HCT116 (cell line): Measurements from ENCODE around the gene SAMD4A. TPM values are rescaled to one million over a fixed set of nuclear protein-coding genes. Genes with fewer than 3 reads are reported as not detected.

Experiments
- ATAC-seq: fragments of 200-7000 bp; cut with Tn5 transposase; 2 replicates; pipeline ENCODE4 v1.9.1; 2020; ENCODE audit warnings: mild to moderate bottlenecking, moderate library complexity
- BruUV-seq: library from RNA; stranded (reverse); fragments of 400-500 nt; replicated peaks from 2 replicates; lab custom pipeline; 2021; lab: Mats Ljungman, UMichigan
- CTCF ChIA-PET: fragments of 300-600 bp; sonication (Branson Sonifier 250); formaldehyde crosslinking; loops from one replicate; lab custom pipeline; 2021; ENCODE audit warnings: antibody characterized with exemption; lab: Charles Lee
- POLR2A ChIA-PET: fragments of 300-600, 350-600 bp; sonication (Branson Sonifier 250); formaldehyde crosslinking; loops from one replicate; lab custom pipeline; 2021; ENCODE audit warnings: antibody characterized with exemption; lab: Charles Lee
- RAD21 ChIA-PET, 2 experiments: fragments of 300-600 bp; sonication (Branson Sonifier 250); formaldehyde crosslinking; loops; one replicate each; lab custom pipeline; 2023; ENCODE audit warnings: low total read pairs in 2 of 2; ENCODE audit not compliant: uncharacterized antibody in 2 of 2, unreplicated experiment in 2 of 2, low non-redundant PET in 1 of 2; lab: Charles Lee
- DNase-seq: peaks from one replicate; pipeline ENCODE4 v3.0.0-alpha.2; 2010; ENCODE audit warnings: low read depth, low spot score
- H2AFZ ChIP-seq: fragments of 200-600 bp; shearing (Covaris generic), sonication (generic); 2 replicates; pipeline ENCODE4 v1.6.1; 2017; ENCODE audit warnings: low read depth, mixed run types, mixed read lengths, antibody characterized with exemption, low read length; ENCODE audit not compliant: poor library complexity, severe bottlenecking
- H3K27ac ChIP-seq: 2 replicates; pipeline ENCODE4 v1.5.1; 2012; ENCODE audit warnings: low read depth, low read length
- H3K27me3 ChIP-seq: fragments of 200-600 bp; sonication (generic); 2 replicates; pipeline ENCODE4 v1.6.1; 2016; ENCODE audit warnings: mixed run types, low read length, mixed read lengths; ENCODE audit not compliant: insufficient read depth
- H3K36me3 ChIP-seq, 2 experiments: fragments of 200-500 bp in 1 of 2; fragments of 200-600 bp in 1 of 2; sonication (Bioruptor generic) in 1 of 2; sonication (generic) in 1 of 2; 2 replicates each; pipeline versions ENCODE4 v1.5.1 to v1.6.1; 2014 to 2016; ENCODE audit warnings: low read length in 2 of 2, inconsistent platforms in 1 of 2, mixed read lengths in 1 of 2, mixed run types in 1 of 2; ENCODE audit not compliant: insufficient read depth in 2 of 2, control insufficient read depth in 1 of 2
- H3K4me1 ChIP-seq, 2 experiments: fragments of 200-600 bp in 1 of 2; sonication (generic) in 1 of 2; 2 replicates each; pipeline versions ENCODE4 v1.5.1 to v1.6.1; 2012 to 2017; ENCODE audit warnings: low read length in 2 of 2, inconsistent platforms in 1 of 2, mild to moderate bottlenecking in 1 of 2, mixed read lengths in 1 of 2, mixed run types in 1 of 2, moderate library complexity in 1 of 2; ENCODE audit not compliant: insufficient read depth in 2 of 2, control insufficient read depth in 1 of 2
- H3K4me2 ChIP-seq: fragments of 200-600 bp; sonication (generic); 2 replicates; pipeline ENCODE4 v1.6.1; 2017; ENCODE audit warnings: mixed run types, low read length, mixed read lengths
- H3K4me3 ChIP-seq, 2 experiments: fragments of 200-600 bp in 1 of 2; sonication (generic) in 1 of 2; replicated peaks in 1 of 2; 2 replicates each; pipeline ENCODE4 v1.5.1; 2011 to 2016; ENCODE audit warnings: low read length in 2 of 2, control low read depth in 1 of 2, low read depth in 1 of 2, mild to moderate bottlenecking in 1 of 2, mixed read lengths in 1 of 2, mixed run types in 1 of 2
- H3K79me2 ChIP-seq: fragments of 200-600 bp; sonication (generic); 2 replicates; pipeline ENCODE4 v1.6.1; 2017; ENCODE audit warnings: mild to moderate bottlenecking, mixed run types, low read length, moderate library complexity, mixed read lengths; ENCODE audit not compliant: insufficient read depth
- H3K9ac ChIP-seq: fragments of 200-600 bp; sonication (generic); 2 replicates; pipeline ENCODE4 v1.6.1; 2016; ENCODE audit warnings: low read length, mixed read lengths
- H3K9me2 ChIP-seq: fragments of 200-600 bp; sonication (generic), shearing (Covaris generic); 2 replicates; pipeline ENCODE4 v1.6.1; 2017; ENCODE audit warnings: mixed run types, mild to moderate bottlenecking, moderate library complexity; ENCODE audit not compliant: insufficient read depth
- H3K9me3 ChIP-seq, 2 experiments: fragments of 200-500 bp in 1 of 2; fragments of 200-600 bp in 1 of 2; sonication (Bioruptor generic) in 1 of 2; sonication (generic) in 1 of 2; 2 replicates each; pipeline ENCODE4 v1.6.1; 2014 to 2017; ENCODE audit warnings: low read length in 2 of 2, mixed read lengths in 2 of 2, inconsistent platforms in 1 of 2, low read depth in 1 of 2, mild to moderate bottlenecking in 1 of 2, mixed run types in 1 of 2, moderate library complexity in 1 of 2; ENCODE audit not compliant: control insufficient read depth in 1 of 2, insufficient read depth in 1 of 2
- H4K20me1 ChIP-seq: fragments of 200-600 bp; sonication (generic), shearing (Covaris generic); 2 replicates; pipeline ENCODE4 v1.6.1; 2017; ENCODE audit warnings: mixed run types, mild to moderate bottlenecking, moderate library complexity; ENCODE audit not compliant: insufficient read depth
- CEBPB ChIP-seq: IDR thresholded peaks from 2 replicates; pipeline ENCODE4 v1.6.1; 2012; ENCODE audit warnings: low read depth
- EGR1 ChIP-seq: IDR thresholded peaks from 2 replicates; pipeline ENCODE4 v1.6.1; 2012; ENCODE audit warnings: low read depth
- EZH2 ChIP-seq: fragments of 200-600 bp; sonication (generic); IDR thresholded peaks from 2 replicates; pipeline ENCODE4 v1.6.1; 2017; ENCODE audit warnings: antibody characterized with exemption, mixed run types
- JUND ChIP-seq: IDR thresholded peaks from 2 replicates; pipeline ENCODE4 v1.6.1; 2012
- RAD21 ChIP-seq: IDR thresholded peaks from 2 replicates; pipeline ENCODE4 v1.6.1; 2012; ENCODE audit warnings: low read depth, mild to moderate bottlenecking
- REST ChIP-seq: IDR thresholded peaks from 2 replicates; pipeline ENCODE4 v1.6.1; 2012; ENCODE audit warnings: low read depth
- SIN3A ChIP-seq: IDR thresholded peaks from 2 replicates; pipeline ENCODE4 v1.6.1; 2012; ENCODE audit warnings: low read depth
- YY1 ChIP-seq: IDR thresholded peaks from 2 replicates; pipeline ENCODE4 v1.6.1; 2011; ENCODE audit warnings: low read length, low read depth, moderate library complexity, mild to moderate bottlenecking; ENCODE audit not compliant: insufficient replicate concordance; ENCODE audit errors: extremely low read depth
- ZFX ChIP-seq: fragments of 450-650 bp; IDR thresholded peaks from 2 replicates; pipeline ENCODE4 v1.6.1; 2017
- intact Hi-C: fragments of 100-400 bp; cut with micrococcal nuclease; formaldehyde crosslinking; loops from 2 replicates; pipeline ENCODE4 v1.10.0; 2022
- total RNA-seq: library from RNA; stranded (reverse); gene quantifications from one replicate; pipeline ENCODE4 v1.2.1, GENCODE V29; 2021; ENCODE audit not compliant: unreplicated experiment
- TF ChIP-seq, protein P1 (sequence below): IDR thresholded peaks from 2 replicates; pipeline ENCODE4 v1.6.1; 2012

Gene SAMD4A
- total RNA-seq, 1 experiment from 2014 or later, result 9.0 TPM

GRCh38 chr14:54579621-54580020 is 12.7 kb downstream of the SAMD4A start (continued):
- TF ChIP-seq RAD21, result no peak

- no peaks in the 10 kb centered on the region for H3K9me2 ChIP-seq
- DNase-seq (no peak), ATAC-seq (no peak)
- no peaks in the 10 kb centered on the region for H3K4me1 ChIP-seq
- no peak overlapping the region for H3K27ac ChIP-seq
- H3K27me3 ChIP-seq, result no peaks in the 10 kb centered on the region
- POLR2A ChIA-PET, result no interaction called here
- no peak overlapping the region for H3K4me3 ChIP-seq
- peaks cover 5% of the 10 kb centered on the region; the same call in 1 of the 2 replicates for H3K79me2 ChIP-seq
- H3K36me3 ChIP-seq, result no peaks in the 10 kb centered on the region; a peak in 1 of 4 replicates
- intact Hi-C loops, result no loop called here
- no peaks in the 10 kb centered on the region for H4K20me1 ChIP-seq
- H2AFZ ChIP-seq, result no peak overlapping the region
- no peak for TF ChIP-seq EZH2
- TF ChIP-seq JUND, result no peak
- no peak for TF ChIP-seq SIN3A
- TF ChIP-seq, protein P1, sequence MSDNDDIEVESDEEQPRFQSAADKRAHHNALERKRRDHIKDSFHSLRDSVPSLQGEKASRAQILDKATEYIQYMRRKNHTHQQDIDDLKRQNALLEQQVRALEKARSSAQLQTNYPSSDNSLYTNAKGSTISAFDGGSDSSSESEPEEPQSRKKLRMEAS, result no peak
- TF ChIP-seq YY1, result no peak
- TF ChIP-seq RAD21, result no peak
- TF ChIP-seq ZFX, result no peak
- no TSS peak for BruUV-seq
- H3K9ac ChIP-seq, result no peak overlapping the region
- CTCF ChIA-PET, result no interaction called here
- no peak overlapping the region for H3K4me2 ChIP-seq
- H3K9me3 ChIP-seq, result no peaks in the 10 kb centered on the region
- RAD21 ChIA-PET, result no interaction called here
Measured at GRCh38 chr14:54580933-54581332, 14.0 kb downstream of the SAMD4A start.

- TF ChIP-seq YY1 (no peak), REST (no peak), EGR1 (no peak), EZH2 (no peak), RAD21 (no peak), CEBPB (no peak), SIN3A (no peak)
- RAD21 ChIA-PET, result no interaction called here
- DNase-seq (no peak), ATAC-seq (no peak)
- H3K4me1 ChIP-seq, result no peaks in the 10 kb centered on the region
- no peaks in the 10 kb centered on the region for H3K9me2 ChIP-seq
- H3K4me2 ChIP-seq, result no peak overlapping the region
- POLR2A ChIA-PET, result interaction anchor here (1.4 to 1.7 kb wide), 2 partner anchors 9 to 16 kb away, joined by 3 to 8 read pairs; partner anchors contain the start of gene SAMD4A
- H3K79me2 ChIP-seq, result peaks cover 5% of the 10 kb centered on the region; the same call in 1 of the 2 replicates
- CTCF ChIA-PET, result interaction anchor here (0.8 to 1.4 kb wide), 2 partner anchors 15 to 191 kb away, joined by 3 read pairs; partner anchors contain the start of gene SAMD4A
- no peak overlapping the region for H3K27ac ChIP-seq
- H2AFZ ChIP-seq, result no peak overlapping the region
- no peak overlapping the region for H3K9ac ChIP-seq
- intact Hi-C loops, result no loop called here
- H3K4me3 ChIP-seq, result no peak overlapping the region
- no peaks in the 10 kb centered on the region for H3K27me3 ChIP-seq
- H4K20me1 ChIP-seq, result no peaks in the 10 kb centered on the region
- no TSS peak for BruUV-seq
- no peaks in the 10 kb centered on the region; a peak in 1 of 4 replicates for H3K36me3 ChIP-seq
- H3K9me3 ChIP-seq, result no peaks in the 10 kb centered on the region
Measured at GRCh38 chr14:54582334-54582733, 15.4 kb downstream of the SAMD4A start.
